Calu3 (cell line): ENCODE data around the gene SIK1. TPM values are rescaled to one million over a fixed set of nuclear protein-coding genes. Genes with fewer than 3 reads are reported as not detected.
"Not testable (repeated sequence)": the region's sequence is repeated elsewhere in the genome, so short reads cannot be mapped to it uniquely, and the experiment has no call there.

Experiments used
- BruUV-seq: library from RNA; stranded (reverse); fragments of 400-500 nt; replicated peaks from 2 replicates; lab custom pipeline; 2021; lab: Mats Ljungman, UMichigan
- CTCF ChIA-PET: fragments of 300-600 bp; sonication (Branson Sonifier 250); formaldehyde crosslinking; loops from one replicate; lab custom pipeline; 2022; ENCODE audit warnings: antibody characterized with exemption; lab: Charles Lee
- DNase-seq: peaks from one replicate; pipeline ENCODE4 v3.0.0; 2022
- H3K27ac Mint-ChIP-seq: one replicate; pipeline ENCODE4 v1.8.0; 2022; ENCODE audit warnings: mixed read lengths; ENCODE audit not compliant: unreplicated experiment
- H3K27me3 Mint-ChIP-seq: one replicate; pipeline ENCODE4 v1.8.0; 2022; ENCODE audit warnings: mixed read lengths; ENCODE audit not compliant: unreplicated experiment
- H3K36me3 Mint-ChIP-seq: one replicate; pipeline ENCODE4 v1.8.0; 2022; ENCODE audit warnings: mild to moderate bottlenecking, moderate library complexity, mixed read lengths; ENCODE audit not compliant: insufficient read depth, unreplicated experiment
- H3K4me1 Mint-ChIP-seq: one replicate; pipeline ENCODE4 v1.8.0; 2022; ENCODE audit warnings: mild to moderate bottlenecking, low read depth, mixed read lengths; ENCODE audit not compliant: unreplicated experiment
- H3K4me3 Mint-ChIP-seq: one replicate; pipeline ENCODE4 v1.8.0; 2022; ENCODE audit warnings: mild to moderate bottlenecking, low read depth, moderate library complexity, mixed read lengths; ENCODE audit not compliant: unreplicated experiment
- H3K9me3 Mint-ChIP-seq: one replicate; pipeline ENCODE4 v1.8.0; 2022; ENCODE audit warnings: low read depth, mixed read lengths; ENCODE audit not compliant: unreplicated experiment
- intact Hi-C: fragments of 100-400 bp; cut with micrococcal nuclease; formaldehyde crosslinking; loops from one replicate; pipeline ENCODE4 v1.10.0; 2022; ENCODE audit not compliant: unreplicated experiment
- total RNA-seq: library from RNA; stranded (reverse); gene quantifications from 2 replicates; pipeline ENCODE4 v1.2.3, GENCODE V29; 2022

The SIK1 gene
- total RNA-seq, 1 experiment from 2014 or later, result 20.2 TPM

DNA sequence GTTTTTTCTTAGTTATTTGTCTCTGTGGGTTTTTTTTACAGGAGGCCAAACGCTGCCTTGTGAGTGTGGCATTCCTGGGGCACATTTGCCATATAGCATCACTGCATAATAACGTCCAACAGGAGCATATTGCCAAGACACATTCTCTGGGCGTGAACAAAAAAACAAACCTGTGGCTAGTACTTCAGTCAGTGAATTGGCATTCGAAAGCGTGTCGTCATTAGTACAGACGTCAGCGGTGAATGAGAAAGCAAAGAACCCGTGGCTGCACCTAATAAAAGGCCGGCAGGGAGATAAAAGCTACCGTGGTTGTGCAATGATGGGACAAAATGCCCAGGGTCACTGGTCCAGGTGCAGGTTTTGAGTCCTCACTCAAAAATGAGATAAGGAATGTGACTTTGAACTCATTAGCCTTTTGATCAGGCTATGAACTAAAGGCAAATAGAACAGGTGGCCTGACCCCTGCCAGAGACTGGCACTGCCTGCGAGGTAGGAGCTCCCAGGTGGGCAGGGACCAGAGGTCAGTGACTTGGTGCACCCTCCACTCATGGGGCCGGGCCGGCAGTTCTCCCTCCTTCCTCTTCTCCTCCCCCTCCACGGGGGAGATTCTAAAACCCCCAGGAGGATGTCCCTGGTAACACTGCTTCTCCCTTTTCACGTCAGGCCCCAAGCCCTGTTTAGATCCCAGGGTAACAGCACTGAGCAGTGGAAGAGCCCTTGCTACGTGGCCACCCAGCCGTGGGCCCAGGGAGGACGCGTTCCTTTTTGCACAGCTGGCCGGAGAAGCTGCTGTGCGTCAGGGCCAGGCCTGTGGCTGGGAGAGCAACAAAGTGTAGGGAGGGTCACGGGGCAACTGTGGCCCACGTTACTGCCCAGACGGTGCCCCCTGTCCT is 14.2 kb upstream of the SIK1 start:
- BruUV-seq, H3K36me3 Mint-ChIP-seq, intact Hi-C loops, DNase-seq, H3K4me1 Mint-ChIP-seq, H3K9me3 Mint-ChIP-seq, H3K4me3 Mint-ChIP-seq, H3K27ac Mint-ChIP-seq, H3K27me3 Mint-ChIP-seq, CTCF ChIA-PET: not testable (repeated sequence)

DNA sequence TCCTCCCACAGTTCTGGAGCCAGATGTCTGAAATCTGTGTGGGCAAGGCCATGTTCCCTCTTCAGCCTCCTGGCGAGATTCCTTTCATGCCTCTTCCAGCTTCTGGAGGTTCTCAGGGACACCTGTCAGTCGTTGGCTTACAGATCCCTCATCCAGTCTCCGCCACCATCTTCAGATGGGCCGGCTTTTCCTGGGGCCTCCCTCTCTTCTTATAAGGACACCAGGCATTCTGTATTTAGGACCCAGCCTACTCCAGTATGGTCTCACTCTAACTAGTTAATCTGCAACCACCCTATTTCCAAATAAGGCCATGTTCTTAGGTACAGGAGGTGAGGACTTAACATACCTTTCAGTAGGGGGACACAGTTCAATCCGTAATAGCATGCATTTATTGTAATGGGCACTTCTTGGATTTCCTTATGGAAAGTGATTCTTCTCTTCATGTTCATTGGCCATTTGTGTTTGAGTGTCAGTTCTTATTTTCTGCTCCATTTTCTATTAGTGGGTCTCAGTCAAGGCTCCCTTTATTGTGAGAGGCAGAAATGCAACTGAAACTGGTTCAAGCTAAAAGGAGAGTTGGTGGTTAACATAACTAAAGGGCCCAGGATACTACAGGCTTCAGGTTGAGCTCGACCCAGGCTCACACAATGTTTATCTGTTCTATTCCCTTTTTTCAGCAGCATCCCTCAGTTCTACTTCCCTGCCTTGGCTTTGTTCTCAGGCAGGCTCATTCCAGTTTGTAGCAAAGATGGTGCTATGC is 12.6 kb upstream of the SIK1 start:
- H3K9me3 Mint-ChIP-seq, DNase-seq, H3K36me3 Mint-ChIP-seq, H3K27me3 Mint-ChIP-seq, H3K27ac Mint-ChIP-seq, CTCF ChIA-PET, intact Hi-C loops, H3K4me3 Mint-ChIP-seq, H3K4me1 Mint-ChIP-seq, BruUV-seq: not testable (repeated sequence)

DNA sequence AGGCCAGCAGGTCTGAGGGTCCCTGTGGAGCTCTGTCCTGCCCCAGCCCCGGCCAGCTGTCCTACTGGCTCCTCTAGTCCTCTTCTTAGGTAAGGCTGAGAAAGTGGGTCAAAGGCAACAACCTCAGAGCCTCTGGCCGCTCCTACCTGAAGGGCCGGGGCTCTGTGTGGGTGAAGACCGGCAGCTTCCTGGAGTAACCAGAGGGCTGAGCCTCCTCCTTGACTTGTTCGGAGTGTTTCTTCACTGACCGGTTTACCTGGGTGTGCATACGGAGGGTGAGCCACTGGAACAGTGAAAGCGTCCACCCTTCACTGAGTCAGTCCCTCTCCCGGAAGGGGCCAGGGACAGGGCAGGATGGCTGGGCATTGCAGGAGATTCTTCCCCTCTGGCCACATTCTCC is 9.3 kb upstream of the SIK1 start:
- intact Hi-C loops, H3K27me3 Mint-ChIP-seq, BruUV-seq, H3K9me3 Mint-ChIP-seq, H3K27ac Mint-ChIP-seq, H3K4me3 Mint-ChIP-seq, CTCF ChIA-PET, H3K4me1 Mint-ChIP-seq, DNase-seq, H3K36me3 Mint-ChIP-seq: not testable (repeated sequence)

DNA sequence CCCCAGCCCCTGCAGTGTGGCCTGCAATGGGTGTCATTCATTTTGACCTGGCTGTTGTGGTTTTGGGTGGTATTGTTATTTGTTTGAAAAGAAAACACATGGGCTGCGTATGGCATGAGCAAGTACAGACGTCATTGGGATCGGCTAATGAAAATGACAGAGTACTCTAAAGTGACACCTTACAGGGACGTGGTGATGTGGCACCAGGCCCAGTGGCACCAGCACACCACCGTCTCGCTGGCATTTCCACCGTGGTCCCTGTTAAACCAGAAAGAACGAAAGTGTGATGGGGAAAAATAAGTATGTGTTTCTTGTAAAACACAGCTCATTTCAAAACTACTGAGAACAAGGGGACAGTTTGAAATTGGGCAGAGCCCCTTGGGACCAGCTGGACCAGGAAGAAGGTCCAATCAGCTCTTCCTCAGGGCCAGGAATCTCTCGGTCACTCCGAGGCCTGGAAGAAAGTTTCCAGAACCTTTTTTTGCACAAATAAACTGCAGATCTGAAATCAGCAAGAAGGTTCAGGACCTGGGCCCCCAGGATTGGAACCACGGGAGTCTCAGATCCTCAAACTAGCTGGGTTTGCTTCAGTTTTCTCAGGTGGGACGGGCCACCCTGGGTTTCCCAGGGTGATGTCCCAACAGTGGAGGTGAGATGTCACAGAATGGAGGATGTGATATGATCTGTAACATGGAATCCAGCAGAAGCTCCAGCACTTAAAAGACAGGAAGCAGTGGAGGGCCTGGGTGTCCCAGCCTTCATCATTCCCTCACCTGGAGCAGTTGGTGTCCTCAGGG is 6.6 kb upstream of the SIK1 start:
- BruUV-seq, result TSS peak; percentile 16
- H3K27ac Mint-ChIP-seq, H3K27me3 Mint-ChIP-seq, H3K4me1 Mint-ChIP-seq, intact Hi-C loops, H3K9me3 Mint-ChIP-seq, CTCF ChIA-PET, H3K36me3 Mint-ChIP-seq, DNase-seq, H3K4me3 Mint-ChIP-seq: not testable (repeated sequence)

DNA sequence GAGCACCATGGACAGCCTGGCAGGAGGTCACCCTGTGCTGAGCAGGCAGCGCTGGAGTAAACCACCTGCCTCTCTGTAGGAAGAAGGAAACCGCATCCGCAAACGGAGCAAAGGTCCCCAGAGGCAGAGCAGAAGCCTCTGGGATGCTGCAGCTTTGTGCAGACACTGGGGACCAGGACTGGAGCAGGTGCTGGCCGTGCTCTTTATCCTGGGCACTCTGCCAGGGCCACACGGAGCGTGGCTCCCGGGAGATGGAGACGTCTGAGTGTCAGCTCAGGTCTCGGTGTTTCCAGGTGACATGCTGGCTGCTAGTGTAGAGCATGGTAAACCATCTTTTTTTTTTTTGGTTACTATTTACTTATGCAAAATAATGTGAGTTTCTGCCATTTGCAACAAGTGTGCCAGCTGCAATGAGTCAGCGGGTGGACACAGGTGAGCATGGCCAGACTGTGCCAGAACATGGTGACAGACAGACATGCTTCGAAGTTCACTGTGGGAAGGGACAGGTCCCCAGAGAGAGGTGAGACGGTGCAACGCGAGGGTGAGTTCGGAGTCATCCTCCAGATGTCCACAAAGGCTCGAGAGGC is 4.0 kb upstream of the SIK1 start:
- H3K9me3 Mint-ChIP-seq, H3K36me3 Mint-ChIP-seq, intact Hi-C loops, H3K4me3 Mint-ChIP-seq, DNase-seq, H3K4me1 Mint-ChIP-seq, H3K27me3 Mint-ChIP-seq, H3K27ac Mint-ChIP-seq, CTCF ChIA-PET, BruUV-seq: not testable (repeated sequence)

GRCh38 chr21:43428964-43429363 is 2.0 kb upstream of the SIK1 start:
- H3K9me3 Mint-ChIP-seq, H3K4me1 Mint-ChIP-seq, H3K4me3 Mint-ChIP-seq, CTCF ChIA-PET, intact Hi-C loops, H3K27ac Mint-ChIP-seq, H3K36me3 Mint-ChIP-seq, H3K27me3 Mint-ChIP-seq, DNase-seq, BruUV-seq: not testable (repeated sequence)

GRCh38 chr21:43427242-43427559 is 270 bp upstream of the SIK1 start:
- H3K27me3 Mint-ChIP-seq, H3K4me3 Mint-ChIP-seq, H3K9me3 Mint-ChIP-seq, intact Hi-C loops, H3K27ac Mint-ChIP-seq, CTCF ChIA-PET, H3K36me3 Mint-ChIP-seq, DNase-seq, H3K4me1 Mint-ChIP-seq, BruUV-seq: not testable (repeated sequence)

DNA sequence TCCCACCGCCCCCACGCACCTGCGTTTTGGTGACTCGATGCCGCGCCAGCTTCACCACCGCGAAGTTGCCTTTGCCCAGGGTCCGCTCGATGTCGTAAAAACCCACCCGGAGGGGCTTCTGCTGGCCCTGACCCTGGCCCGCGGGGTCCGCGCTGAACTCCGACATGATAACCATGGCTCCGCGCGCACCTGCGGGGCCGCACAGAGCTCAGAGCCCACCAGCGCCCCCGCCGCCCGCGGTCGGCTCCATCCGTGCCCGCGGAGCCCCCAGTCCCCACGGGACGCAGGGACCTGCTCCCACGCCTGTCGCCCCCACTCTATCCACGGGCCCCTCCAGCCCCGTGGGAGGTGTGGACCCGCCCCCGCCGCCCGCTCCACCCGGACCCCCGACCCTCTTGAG is 927 bp downstream of the SIK1 start:
- intact Hi-C loops, CTCF ChIA-PET, H3K27me3 Mint-ChIP-seq, H3K4me1 Mint-ChIP-seq, H3K36me3 Mint-ChIP-seq, H3K27ac Mint-ChIP-seq, H3K4me3 Mint-ChIP-seq, BruUV-seq, DNase-seq, H3K9me3 Mint-ChIP-seq: not testable (repeated sequence)

- CTCF ChIA-PET, intact Hi-C loops, H3K9me3 Mint-ChIP-seq, H3K27ac Mint-ChIP-seq, BruUV-seq, H3K36me3 Mint-ChIP-seq, H3K4me3 Mint-ChIP-seq, H3K27me3 Mint-ChIP-seq, H3K4me1 Mint-ChIP-seq, DNase-seq: not testable (repeated sequence)
Measured at GRCh38 chr21:43419475-43419874, 7.5 kb downstream of the SIK1 start.
